SK-N-SH (cell line): ENCODE results near the gene ATP5F1D. TPM values are rescaled to one million over a fixed set of nuclear protein-coding genes. Genes with fewer than 3 reads are reported as not detected.
"Not testable (repeated sequence)": the region's sequence is repeated elsewhere in the genome, so short reads cannot be mapped to it uniquely, and the experiment has no call there.

Experiments
- CTCF ChIA-PET: fragments of 300-600, 350-600 bp; formaldehyde crosslinking; extraction: SDS; loops from one replicate; lab custom pipeline; 2021; lab: Yijun Ruan, JAX
- POLR2A ChIA-PET: fragments of 350-600 bp; sonication (Branson Sonifier 250); formaldehyde crosslinking; extraction: SDS; loops from one replicate; lab custom pipeline; 2020; ENCODE audit warnings: antibody characterized with exemption, inconsistent platforms; lab: Yijun Ruan, JAX
- DNase-seq: peaks from one replicate; pipeline ENCODE4 v3.0.0; 2012
- H2AFZ ChIP-seq: fragments of 200-600 bp; sonication (generic); 2 replicates; pipeline ENCODE4 v1.8.1; 2016; ENCODE audit warnings: antibody characterized with exemption, mild to moderate bottlenecking, low read depth
- H3F3A ChIP-seq: fragments of 200-600 bp; sonication (generic); replicated peaks from 2 replicates; pipeline ENCODE3; 2016; ENCODE audit warnings: antibody characterized with exemption, mild to moderate bottlenecking; ENCODE audit not compliant: insufficient read depth
- H3K27ac ChIP-seq, 2 experiments: fragments of 200-500 bp in 1 of 2; fragments of 200-600 bp in 1 of 2; sonication (Bioruptor generic) in 1 of 2; sonication (generic), shearing (Covaris generic) in 1 of 2; 2 replicates each; pipeline versions ENCODE4 v1.5.1 to v1.6.1; 2014 to 2016; ENCODE audit warnings: low read depth in 2 of 2, inconsistent platforms in 1 of 2, low read length in 1 of 2, mild to moderate bottlenecking in 1 of 2, mixed read lengths in 1 of 2
- H3K27me3 ChIP-seq: fragments of 200-600 bp; sonication (generic), shearing (Covaris generic); 2 replicates; pipeline ENCODE4 v1.6.1; 2016; ENCODE audit warnings: mixed run types; ENCODE audit not compliant: insufficient read depth
- H3K36me3 ChIP-seq, 2 experiments: fragments of 200-500 bp in 1 of 2; fragments of 200-600 bp in 1 of 2; sonication (Bioruptor generic) in 1 of 2; sonication (generic) in 1 of 2; replicated peaks in 1 of 2; 2 replicates each; pipeline versions ENCODE3 to v1.5.1; 2014 to 2016; ENCODE audit warnings: low read length in 1 of 2, mild to moderate bottlenecking in 1 of 2; ENCODE audit not compliant: insufficient read depth in 2 of 2, control insufficient read depth in 1 of 2
- H3K4me1 ChIP-seq, 2 experiments: fragments of 200-500 bp in 1 of 2; fragments of 200-600 bp in 1 of 2; sonication (Bioruptor generic) in 1 of 2; sonication (generic), shearing (Covaris generic) in 1 of 2; 2 replicates each; pipeline versions ENCODE4 v1.5.1 to v1.6.1; 2014 to 2016; ENCODE audit warnings: low read depth in 1 of 2, low read length in 1 of 2, mixed run types in 1 of 2; ENCODE audit not compliant: insufficient read depth in 2 of 2, control insufficient read depth in 1 of 2
- H3K4me2 ChIP-seq: fragments of 200-600 bp; sonication (generic), shearing (Covaris generic); 2 replicates; pipeline ENCODE4 v1.6.1; 2017; ENCODE audit warnings: mixed run types
- H3K4me3 ChIP-seq, 2 experiments: fragments of 200-500 bp in 1 of 2; fragments of 200-600 bp in 1 of 2; sonication (Bioruptor generic) in 1 of 2; sonication (generic), shearing (Covaris generic) in 1 of 2; 2 replicates each; pipeline versions ENCODE4 v1.5.1 to v1.8.1; 2014 to 2016; ENCODE audit warnings: low read depth in 2 of 2, inconsistent platforms in 1 of 2, low read length in 1 of 2, mild to moderate bottlenecking in 1 of 2, mixed read lengths in 1 of 2, moderate library complexity in 1 of 2
- H3K79me2 ChIP-seq: fragments of 200-600 bp; sonication (generic); 2 replicates; pipeline ENCODE4 v1.8.1; 2017; ENCODE audit warnings: mild to moderate bottlenecking; ENCODE audit not compliant: insufficient read depth
- H3K9ac ChIP-seq: fragments of 200-600 bp; sonication (generic); 2 replicates; pipeline ENCODE4 v1.6.1; 2017; ENCODE audit warnings: mixed run types
- H3K9me2 ChIP-seq: fragments of 200-600 bp; sonication (generic); 2 replicates; pipeline ENCODE4 v1.6.1; 2017; ENCODE audit warnings: mixed run types
- H3K9me3 ChIP-seq: fragments of 200-600 bp; sonication (generic); 2 replicates; pipeline ENCODE4 v1.6.1; 2017; ENCODE audit warnings: mixed run types, mild to moderate bottlenecking, moderate library complexity
- H4K20me1 ChIP-seq: fragments of 200-600 bp; sonication (generic); 2 replicates; pipeline ENCODE4 v1.6.1; 2017; ENCODE audit warnings: mild to moderate bottlenecking, mixed run types; ENCODE audit not compliant: insufficient read depth
- FOXM1 ChIP-seq: IDR thresholded peaks from 2 replicates; pipeline ENCODE4 v1.4.0; 2012; ENCODE audit warnings: low read depth, mild to moderate bottlenecking
- GABPA ChIP-seq: IDR thresholded peaks from 2 replicates; pipeline ENCODE4 v1.4.0; 2012; ENCODE audit warnings: low read depth, mild to moderate bottlenecking
- JUND ChIP-seq: IDR thresholded peaks from 2 replicates; pipeline ENCODE4 v1.4.0; 2012
- MEF2A ChIP-seq: IDR thresholded peaks from 2 replicates; pipeline ENCODE4 v1.4.0; 2012; ENCODE audit warnings: low read depth, borderline replicate concordance
- NRF1 ChIP-seq: IDR thresholded peaks from 2 replicates; pipeline ENCODE4 v1.6.1; 2012; ENCODE audit warnings: low read depth, mild to moderate bottlenecking, low read length
- RXRA ChIP-seq: IDR thresholded peaks from 2 replicates; pipeline ENCODE4 v1.4.0; 2012; ENCODE audit warnings: low read depth, mild to moderate bottlenecking, borderline replicate concordance
- TAF1 ChIP-seq: IDR thresholded peaks from 2 replicates; pipeline ENCODE4 v1.6.1; 2012; ENCODE audit warnings: low read depth, mild to moderate bottlenecking, low read length, moderate library complexity, borderline replicate concordance
- WGBS: methylation state at CpG from one replicate; pipeline ENCODE4 v1.1.6; 2017; ENCODE audit warnings: low lambda C conversion rate; 5-methylcytosine and 5-hydroxymethylcytosine counted together
- polyA plus RNA-seq, 3 experiments: library from polyadenylated mRNA; depleted of rRNA; stranded (reverse); fragments of >200 nt; gene quantifications; 2 replicates each; pipeline ENCODE4 v1.2.3, GENCODE V29; 2012
- TF ChIP-seq, protein P1 (sequence below): IDR thresholded peaks from 2 replicates; pipeline ENCODE4 v1.4.0; 2012; ENCODE audit warnings: low read depth, borderline replicate concordance
- TF ChIP-seq, protein P2 (sequence below): IDR thresholded peaks from 2 replicates; pipeline ENCODE4 v1.6.1; 2012; ENCODE audit warnings: mild to moderate bottlenecking, low read depth, low read length, moderate library complexity
- TF ChIP-seq, protein P3 (sequence below): IDR thresholded peaks from 2 replicates; pipeline ENCODE4 v1.4.0; 2012; ENCODE audit warnings: low read depth, borderline replicate concordance

Gene ATP5F1D
- polyA plus RNA-seq, 1 of the 3 experiments (the other 2 are of a cell fraction), result 226 TPM

DNA sequence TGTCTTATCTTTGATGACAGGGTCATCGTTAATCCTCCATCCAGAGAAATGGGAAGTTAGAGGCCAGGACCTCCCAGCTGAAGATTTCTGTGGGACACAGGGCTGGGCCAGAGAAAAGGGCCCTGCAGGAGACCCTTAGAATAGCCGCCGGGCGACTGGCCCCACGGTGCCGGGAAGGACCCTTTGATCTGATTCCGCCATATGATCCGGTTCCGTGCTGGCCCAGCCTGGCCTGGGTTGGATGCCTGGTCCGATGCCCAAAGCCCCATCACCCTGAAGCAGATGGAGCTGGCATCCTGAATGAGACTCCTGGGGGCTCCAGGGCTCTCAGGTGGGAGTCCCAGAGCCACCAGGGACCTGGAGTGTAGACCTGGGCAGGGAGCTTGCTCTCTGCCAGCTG, 42.0 kb upstream of the ATP5F1D start:
- Histone ChIP-seq H3K4me3 (no peak overlapping the region), H3K79me2 (no peaks in the 10 kb centered on the region), H2AFZ (no peak overlapping the region), H3K4me1 (peaks cover 7 to 8% of the 10 kb centered on the region in 2 experiments; a peak in 1 of 4 replicates), H3K9me2 (no peaks in the 10 kb centered on the region), H3K9ac (no peak overlapping the region), H3K4me2 (no peak overlapping the region), H3K9me3 (no peaks in the 10 kb centered on the region), H3K27me3 (no peaks in the 10 kb centered on the region), H3F3A (peaks cover 13% of the 10 kb centered on the region), H3K27ac (no peak overlapping the region), H3K36me3 (no peaks in the 10 kb centered on the region), H4K20me1 (no peaks in the 10 kb centered on the region)
- CTCF ChIA-PET, result interaction anchor here (1.5 to 4.3 kb wide), 4 partner anchors 41 to 94 kb away, joined by 4 to 40 read pairs (median 7); no protein-coding TSS in a partner anchor
- DNase-seq, result no peak
- 93% methylated on average over 6 of the region's 10 CpGs for WGBS
- TF ChIP-seq FOXM1 (no peak), TAF1 (no peak), GABPA (no peak), NRF1 (no peak), JUND (no peak), RXRA (no peak), MEF2A (no peak)
- TF ChIP-seq, protein P1, sequence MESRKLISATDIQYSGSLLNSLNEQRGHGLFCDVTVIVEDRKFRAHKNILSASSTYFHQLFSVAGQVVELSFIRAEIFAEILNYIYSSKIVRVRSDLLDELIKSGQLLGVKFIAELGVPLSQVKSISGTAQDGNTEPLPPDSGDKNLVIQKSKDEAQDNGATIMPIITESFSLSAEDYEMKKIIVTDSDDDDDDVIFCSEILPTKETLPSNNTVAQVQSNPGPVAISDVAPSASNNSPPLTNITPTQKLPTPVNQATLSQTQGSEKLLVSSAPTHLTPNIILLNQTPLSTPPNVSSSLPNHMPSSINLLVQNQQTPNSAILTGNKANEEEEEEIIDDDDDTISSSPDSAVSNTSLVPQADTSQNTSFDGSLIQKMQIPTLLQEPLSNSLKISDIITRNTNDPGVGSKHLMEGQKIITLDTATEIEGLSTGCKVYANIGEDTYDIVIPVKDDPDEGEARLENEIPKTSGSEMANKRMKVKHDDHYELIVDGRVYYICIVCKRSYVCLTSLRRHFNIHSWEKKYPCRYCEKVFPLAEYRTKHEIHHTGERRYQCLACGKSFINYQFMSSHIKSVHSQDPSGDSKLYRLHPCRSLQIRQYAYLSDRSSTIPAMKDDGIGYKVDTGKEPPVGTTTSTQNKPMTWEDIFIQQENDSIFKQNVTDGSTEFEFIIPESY, result no peak
- TF ChIP-seq, protein P2, sequence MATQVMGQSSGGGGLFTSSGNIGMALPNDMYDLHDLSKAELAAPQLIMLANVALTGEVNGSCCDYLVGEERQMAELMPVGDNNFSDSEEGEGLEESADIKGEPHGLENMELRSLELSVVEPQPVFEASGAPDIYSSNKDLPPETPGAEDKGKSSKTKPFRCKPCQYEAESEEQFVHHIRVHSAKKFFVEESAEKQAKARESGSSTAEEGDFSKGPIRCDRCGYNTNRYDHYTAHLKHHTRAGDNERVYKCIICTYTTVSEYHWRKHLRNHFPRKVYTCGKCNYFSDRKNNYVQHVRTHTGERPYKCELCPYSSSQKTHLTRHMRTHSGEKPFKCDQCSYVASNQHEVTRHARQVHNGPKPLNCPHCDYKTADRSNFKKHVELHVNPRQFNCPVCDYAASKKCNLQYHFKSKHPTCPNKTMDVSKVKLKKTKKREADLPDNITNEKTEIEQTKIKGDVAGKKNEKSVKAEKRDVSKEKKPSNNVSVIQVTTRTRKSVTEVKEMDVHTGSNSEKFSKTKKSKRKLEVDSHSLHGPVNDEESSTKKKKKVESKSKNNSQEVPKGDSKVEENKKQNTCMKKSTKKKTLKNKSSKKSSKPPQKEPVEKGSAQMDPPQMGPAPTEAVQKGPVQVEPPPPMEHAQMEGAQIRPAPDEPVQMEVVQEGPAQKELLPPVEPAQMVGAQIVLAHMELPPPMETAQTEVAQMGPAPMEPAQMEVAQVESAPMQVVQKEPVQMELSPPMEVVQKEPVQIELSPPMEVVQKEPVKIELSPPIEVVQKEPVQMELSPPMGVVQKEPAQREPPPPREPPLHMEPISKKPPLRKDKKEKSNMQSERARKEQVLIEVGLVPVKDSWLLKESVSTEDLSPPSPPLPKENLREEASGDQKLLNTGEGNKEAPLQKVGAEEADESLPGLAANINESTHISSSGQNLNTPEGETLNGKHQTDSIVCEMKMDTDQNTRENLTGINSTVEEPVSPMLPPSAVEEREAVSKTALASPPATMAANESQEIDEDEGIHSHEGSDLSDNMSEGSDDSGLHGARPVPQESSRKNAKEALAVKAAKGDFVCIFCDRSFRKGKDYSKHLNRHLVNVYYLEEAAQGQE, result no peak
- TF ChIP-seq, protein P3, sequence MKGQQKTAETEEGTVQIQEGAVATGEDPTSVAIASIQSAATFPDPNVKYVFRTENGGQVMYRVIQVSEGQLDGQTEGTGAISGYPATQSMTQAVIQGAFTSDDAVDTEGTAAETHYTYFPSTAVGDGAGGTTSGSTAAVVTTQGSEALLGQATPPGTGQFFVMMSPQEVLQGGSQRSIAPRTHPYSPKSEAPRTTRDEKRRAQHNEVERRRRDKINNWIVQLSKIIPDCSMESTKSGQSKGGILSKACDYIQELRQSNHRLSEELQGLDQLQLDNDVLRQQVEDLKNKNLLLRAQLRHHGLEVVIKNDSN, result no peak
- POLR2A ChIA-PET, result no interaction called here

DNA sequence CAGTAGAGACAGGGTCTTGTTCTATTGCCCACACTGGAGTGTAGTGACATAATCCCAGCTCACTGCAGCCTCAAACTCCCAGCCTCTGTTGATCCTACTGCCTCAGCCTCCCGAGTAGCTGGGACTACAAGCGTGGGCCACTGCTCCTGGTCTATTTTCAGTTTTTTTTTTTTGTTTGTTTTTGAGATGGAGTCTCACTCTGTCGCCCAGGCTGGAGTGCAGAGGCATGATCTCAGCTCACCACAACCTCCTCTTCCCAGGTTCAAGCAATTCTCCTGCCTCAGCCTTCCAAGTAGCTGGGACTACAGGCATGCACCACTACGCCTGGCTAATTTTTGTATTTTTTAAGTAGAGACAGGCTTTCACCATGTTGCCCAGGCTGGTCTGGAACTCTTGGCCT, 40.9 kb upstream of the ATP5F1D start:
- POLR2A ChIA-PET, H3K4me2 ChIP-seq, H3K27me3 ChIP-seq, H3K4me3 ChIP-seq, H3K27ac ChIP-seq, H3K9ac ChIP-seq, H3K9me2 ChIP-seq, H3K79me2 ChIP-seq, H3K9me3 ChIP-seq, H4K20me1 ChIP-seq, H2AFZ ChIP-seq, H3K36me3 ChIP-seq, DNase-seq: not testable (repeated sequence)
- Histone ChIP-seq H3K4me1 (peaks cover 8 to 11% of the 10 kb centered on the region in 2 experiments; a peak in 1 of 4 replicates), H3F3A (peaks cover 13% of the 10 kb centered on the region)
- CTCF ChIA-PET, result interaction anchor here (1.5 to 4.3 kb wide), 2 partner anchors 44 to 88 kb away, joined by 7 to 40 read pairs; no protein-coding TSS in a partner anchor
- 94% methylated on average over 4 of the region's 4 CpGs for WGBS
